ENCODE measurements around the gene MCM5. TPM values are rescaled to one million over a fixed set of nuclear protein-coding genes. Genes with fewer than 3 reads are reported as not detected.

Gene MCM5
- total RNA-seq, 1 experiment from 2014 or later: 107 TPM

DNA sequence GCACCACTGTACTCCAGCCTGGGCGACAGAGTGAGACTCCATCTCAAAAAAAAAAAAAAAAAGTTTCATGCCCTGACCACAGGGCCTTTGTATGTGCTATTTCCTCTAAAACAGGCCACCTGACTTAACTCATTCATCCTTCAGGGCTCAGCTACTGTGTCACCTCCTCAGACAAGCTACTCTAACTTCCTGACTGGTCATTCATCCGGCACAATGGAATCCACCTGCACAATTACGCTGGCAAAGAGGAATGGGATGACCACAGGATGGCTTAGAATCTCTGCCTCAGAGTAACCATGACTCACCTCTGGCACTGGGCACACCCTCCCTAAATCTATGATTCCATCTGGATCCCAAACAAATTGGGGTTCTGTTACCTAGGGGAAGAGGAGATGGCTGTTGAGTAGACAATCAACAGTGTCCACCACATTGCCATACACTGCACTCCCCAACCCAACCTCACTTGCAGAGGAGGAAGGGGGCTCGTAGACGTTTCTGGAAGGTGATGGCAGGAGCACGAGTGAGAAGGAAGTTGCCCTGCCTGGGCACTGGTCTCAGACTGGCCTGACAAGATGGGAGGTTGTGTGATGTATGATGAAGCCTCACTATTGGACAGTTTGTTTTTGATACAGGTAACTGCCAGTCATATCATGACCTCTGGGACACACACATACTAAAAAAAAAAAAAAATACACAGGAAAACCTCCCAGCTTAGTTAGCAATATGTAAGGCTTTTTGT, 41.9 kb upstream of the MCM5 start:
- DNase-seq: no peak
- Mint-ChIP-seq H3K27me3 (ENCODE audit: insufficient read depth, unreplicated experiment) (no peaks in the 10 kb centered on the region), H3K36me3 (ENCODE audit: insufficient read depth, unreplicated experiment) (no peaks in the 10 kb centered on the region), H3K4me3 (ENCODE audit: unreplicated experiment) (no peak overlapping the region), H3K27ac (ENCODE audit: unreplicated experiment) (no peak overlapping the region), H3K4me1 (ENCODE audit: low read depth, unreplicated experiment) (peaks cover 7% of the 10 kb centered on the region), H3K9me3 (ENCODE audit: unreplicated experiment) (no peaks in the 10 kb centered on the region)
- Histone ChIP-seq H3K36me3 (ENCODE audit: control insufficient read depth, insufficient read depth, low read length) (no peaks in the 10 kb centered on the region), H3K27me3 (replicated peaks; ENCODE audit: control insufficient read depth, insufficient read depth, low read length) (no peaks in the 10 kb centered on the region), H3K9me3 (no peaks in the 10 kb centered on the region), H3K4me1 (peaks cover 8% of the 10 kb centered on the region; the same call in 1 of the 2 replicates), H3K4me3 (ENCODE audit: low read depth, low read length) (no peak overlapping the region)
- intact Hi-C loops (cut with micrococcal nuclease; ENCODE audit: unreplicated experiment): no loop called here
- ChIA-PET POLR2A (no interaction called here), CTCF (interaction anchor here (0.6 kb wide), 1 partner anchor 37 kb away, joined by 3 read pairs; no protein-coding TSS in a partner anchor)
- no TSS peak for BruUV-seq (replicated peaks)
- TF ChIP-seq, protein P1, sequence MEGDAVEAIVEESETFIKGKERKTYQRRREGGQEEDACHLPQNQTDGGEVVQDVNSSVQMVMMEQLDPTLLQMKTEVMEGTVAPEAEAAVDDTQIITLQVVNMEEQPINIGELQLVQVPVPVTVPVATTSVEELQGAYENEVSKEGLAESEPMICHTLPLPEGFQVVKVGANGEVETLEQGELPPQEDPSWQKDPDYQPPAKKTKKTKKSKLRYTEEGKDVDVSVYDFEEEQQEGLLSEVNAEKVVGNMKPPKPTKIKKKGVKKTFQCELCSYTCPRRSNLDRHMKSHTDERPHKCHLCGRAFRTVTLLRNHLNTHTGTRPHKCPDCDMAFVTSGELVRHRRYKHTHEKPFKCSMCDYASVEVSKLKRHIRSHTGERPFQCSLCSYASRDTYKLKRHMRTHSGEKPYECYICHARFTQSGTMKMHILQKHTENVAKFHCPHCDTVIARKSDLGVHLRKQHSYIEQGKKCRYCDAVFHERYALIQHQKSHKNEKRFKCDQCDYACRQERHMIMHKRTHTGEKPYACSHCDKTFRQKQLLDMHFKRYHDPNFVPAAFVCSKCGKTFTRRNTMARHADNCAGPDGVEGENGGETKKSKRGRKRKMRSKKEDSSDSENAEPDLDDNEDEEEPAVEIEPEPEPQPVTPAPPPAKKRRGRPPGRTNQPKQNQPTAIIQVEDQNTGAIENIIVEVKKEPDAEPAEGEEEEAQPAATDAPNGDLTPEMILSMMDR (IDR thresholded peaks at IDR 0.05; ENCODE audit: insufficient read depth in 1 of 2, low read depth in 1 of 2, low read length in 1 of 2, severe bottlenecking in 1 of 2, unreplicated experiment in 1 of 2): no peak

DNA sequence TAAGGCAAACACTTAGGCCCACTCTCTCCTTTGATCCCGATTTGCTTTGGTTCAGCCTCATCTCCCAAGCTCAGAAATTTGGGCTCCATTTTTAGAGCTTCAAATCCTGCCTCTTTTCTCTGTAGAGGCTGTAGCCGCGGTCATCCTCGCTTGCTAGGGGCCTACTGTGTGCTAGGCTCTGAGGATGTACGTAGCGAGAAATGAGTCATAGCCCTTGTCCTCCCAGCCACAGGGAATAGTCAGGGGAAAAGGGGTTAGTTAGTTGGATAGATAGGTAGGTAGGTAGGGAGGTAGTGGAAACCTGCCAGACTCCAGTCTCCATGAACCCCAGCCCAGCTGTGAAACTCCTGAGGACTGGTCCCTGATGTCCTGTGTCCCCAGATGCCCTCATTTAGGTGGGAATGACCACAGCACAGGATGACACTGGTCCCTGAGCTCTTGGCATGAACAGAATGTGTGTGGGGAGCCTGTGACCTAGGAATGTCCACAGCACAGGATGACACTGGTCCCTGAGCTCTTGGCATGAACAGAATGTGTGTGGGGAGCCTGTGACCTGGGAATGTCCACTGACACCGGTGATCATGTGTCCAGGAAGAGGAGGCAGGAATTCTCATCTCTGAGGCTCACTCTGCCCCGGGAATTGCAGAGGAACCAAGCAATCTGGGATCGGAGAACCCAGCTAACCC, 40.4 kb upstream of the MCM5 start:
- TF ChIP-seq, protein P1 (IDR thresholded peaks at IDR 0.05; ENCODE audit: insufficient read depth in 1 of 2, low read depth in 1 of 2, low read length in 1 of 2, severe bottlenecking in 1 of 2, unreplicated experiment in 1 of 2): no peak
- no TSS peak for BruUV-seq (replicated peaks)
- H3K4me1 ChIP-seq: peaks cover 14% of the 10 kb centered on the region; the same call in 1 of the 2 replicates

DNA sequence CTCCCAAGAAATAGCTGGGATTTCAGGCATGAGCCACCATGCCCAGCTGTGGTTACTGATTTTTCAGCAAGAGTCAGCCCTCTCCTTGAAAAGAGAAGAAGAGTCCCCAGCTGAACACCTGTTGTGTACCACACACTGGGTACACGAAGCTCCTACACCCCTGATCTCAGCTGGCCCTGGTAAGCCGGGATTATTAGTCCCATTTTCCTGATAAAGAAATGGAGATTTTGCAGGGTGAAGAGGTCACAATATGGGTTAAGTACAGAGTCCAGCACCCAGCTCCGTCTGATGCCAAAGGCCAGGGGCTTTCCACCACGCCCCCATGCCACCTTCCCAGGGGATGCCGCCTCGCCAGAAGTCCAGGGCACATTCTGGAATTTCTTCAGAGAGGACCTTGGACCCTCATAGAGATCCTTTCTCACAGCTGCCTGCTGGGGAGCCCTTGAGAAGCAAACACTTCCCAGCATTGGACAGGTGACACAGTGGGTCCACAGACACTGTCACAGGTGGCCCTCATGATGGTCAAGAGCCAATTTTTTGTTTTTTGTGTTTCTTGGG, 38.9 kb upstream of the MCM5 start:
- no peaks in the 10 kb centered on the region for H3K9me3 ChIP-seq
- H3K27ac Mint-ChIP-seq (ENCODE audit: unreplicated experiment): no peak overlapping the region
- DNase-seq: no peak
- TF ChIP-seq, protein P1 (IDR thresholded peaks at IDR 0.05; ENCODE audit: insufficient read depth in 1 of 2, low read depth in 1 of 2, low read length in 1 of 2, severe bottlenecking in 1 of 2, unreplicated experiment in 1 of 2): no peak
- H3K27me3 ChIP-seq (replicated peaks; ENCODE audit: control insufficient read depth, insufficient read depth, low read length): no peaks in the 10 kb centered on the region
- no peak overlapping the region for H3K4me3 Mint-ChIP-seq (ENCODE audit: unreplicated experiment)
- ChIA-PET CTCF (interaction anchor here (0.6 to 0.7 kb wide), 3 partner anchors 36 to 1000 kb away, joined by 3 to 6 read pairs (median 3); no protein-coding TSS in a partner anchor), POLR2A (no interaction called here)
- peaks cover 14% of the 10 kb centered on the region; the same call in 1 of the 2 replicates for H3K4me1 ChIP-seq
- no peaks in the 10 kb centered on the region for H3K36me3 ChIP-seq (ENCODE audit: control insufficient read depth, insufficient read depth, low read length)
- H3K27me3 Mint-ChIP-seq (ENCODE audit: insufficient read depth, unreplicated experiment): no peaks in the 10 kb centered on the region
- no TSS peak for BruUV-seq (replicated peaks)
- peaks cover 3% of the 10 kb centered on the region for H3K4me1 Mint-ChIP-seq (ENCODE audit: low read depth, unreplicated experiment)
- intact Hi-C loops (cut with micrococcal nuclease; ENCODE audit: unreplicated experiment): no loop called here
- no peak overlapping the region for H3K4me3 ChIP-seq (ENCODE audit: low read depth, low read length)
- no peaks in the 10 kb centered on the region for H3K9me3 Mint-ChIP-seq (ENCODE audit: unreplicated experiment)
- H3K36me3 Mint-ChIP-seq (ENCODE audit: insufficient read depth, unreplicated experiment): no peaks in the 10 kb centered on the region

More for the DNA sequence above, 40.4 kb upstream of the MCM5 start:
- no peak for DNase-seq
- CTCF ChIA-PET: interaction anchor here (0.6 to 1.0 kb wide), 4 partner anchors 9 to 571 kb away, joined by 3 to 4 read pairs (median 3); no protein-coding TSS in a partner anchor
- Mint-ChIP-seq H3K27me3 (ENCODE audit: insufficient read depth, unreplicated experiment) (no peaks in the 10 kb centered on the region), H3K9me3 (ENCODE audit: unreplicated experiment) (no peaks in the 10 kb centered on the region), H3K4me1 (ENCODE audit: low read depth, unreplicated experiment) (peaks cover 7% of the 10 kb centered on the region), H3K36me3 (ENCODE audit: insufficient read depth, unreplicated experiment) (no peaks in the 10 kb centered on the region), H3K27ac (ENCODE audit: unreplicated experiment) (no peak overlapping the region), H3K4me3 (ENCODE audit: unreplicated experiment) (no peak overlapping the region)
- Histone ChIP-seq H3K4me3 (ENCODE audit: low read depth, low read length) (no peak overlapping the region), H3K27me3 (replicated peaks; ENCODE audit: control insufficient read depth, insufficient read depth, low read length) (no peaks in the 10 kb centered on the region), H3K36me3 (ENCODE audit: control insufficient read depth, insufficient read depth, low read length) (no peaks in the 10 kb centered on the region), H3K9me3 (no peaks in the 10 kb centered on the region)
- POLR2A ChIA-PET: no interaction called here
- intact Hi-C loops (cut with micrococcal nuclease; ENCODE audit: unreplicated experiment): no loop called here
